Skeletal muscle satellite cell (primary cell): ENCODE data around the gene TAS1R3.
A peak's percentile ranks its signal among the peaks of the same experiment; 100 is the strongest.

Source experiments
- H3K27me3 ChIP-seq: 2 replicates; pipeline ENCODE4 v1.7.0; 2013; ENCODE audit warnings: low read length; ENCODE audit not compliant: control insufficient read depth, insufficient read depth
- H3K36me3 ChIP-seq: 2 replicates; pipeline ENCODE4 v1.7.0; 2013; ENCODE audit warnings: mild to moderate bottlenecking, control low read depth, low read length; ENCODE audit not compliant: insufficient read depth
- H3K4me1 ChIP-seq: 2 replicates; pipeline ENCODE4 v1.7.0; 2013; ENCODE audit warnings: low read length; ENCODE audit not compliant: control insufficient read depth, insufficient read depth
- H3K4me2 ChIP-seq: 2 replicates; pipeline ENCODE4 v1.7.0; 2013; ENCODE audit warnings: mild to moderate bottlenecking, low read length
- H3K4me3 ChIP-seq: 2 replicates; pipeline ENCODE4 v1.7.0; 2013; ENCODE audit warnings: low read length
- H3K9ac ChIP-seq: 2 replicates; pipeline ENCODE4 v1.7.0; 2013; ENCODE audit warnings: mild to moderate bottlenecking, low read depth, low read length, moderate library complexity
- H3K9me3 ChIP-seq: replicated peaks from 2 replicates; pipeline ENCODE4 v1.7.0; 2013; ENCODE audit warnings: mild to moderate bottlenecking, control low read depth, low read length

Gene TAS1R3

GRCh38 chr1:1340791-1341548 is 9.9 kb downstream of the TAS1R3 start:
- H3K4me1 ChIP-seq = peaks cover 25% of the 10 kb centered on the region
- H3K27me3 ChIP-seq = no peaks in the 10 kb centered on the region
- H3K4me3 ChIP-seq = no peak overlapping the region
- H3K4me2 ChIP-seq = no peak overlapping the region
- H3K9me3 ChIP-seq = no peaks in the 10 kb centered on the region
- H3K9ac ChIP-seq = no peak overlapping the region
- peaks cover 47% of the 10 kb centered on the region for H3K36me3 ChIP-seq

DNA sequence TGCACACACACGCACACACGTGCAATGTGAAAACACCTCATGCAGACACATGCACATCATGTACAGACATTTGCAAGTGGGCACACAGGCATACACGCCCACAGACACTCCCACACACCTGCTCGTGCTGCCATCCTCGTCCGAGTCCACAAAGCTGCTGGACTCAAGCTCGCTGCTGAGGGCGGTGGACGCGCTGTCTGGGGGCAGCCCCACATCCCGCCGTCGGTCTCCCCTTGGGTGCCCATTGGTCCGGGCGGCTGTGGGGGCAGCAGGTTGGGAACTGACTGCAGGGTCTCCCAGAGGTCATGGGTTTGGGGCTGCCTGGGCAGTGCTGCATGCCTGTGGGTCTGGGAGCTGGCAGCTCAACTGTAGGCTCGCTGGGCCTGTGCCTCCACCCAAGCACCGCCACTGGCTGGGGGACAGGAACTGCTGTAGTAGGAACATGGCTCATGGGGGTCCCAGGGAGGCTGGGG is 10.5 kb downstream of the TAS1R3 start:
- Histone ChIP-seq H3K27me3 (no peaks in the 10 kb centered on the region), H3K4me1 (peaks cover 31% of the 10 kb centered on the region), H3K4me2 (no peak overlapping the region), H3K4me3 (no peak overlapping the region), H3K36me3 (peaks cover 44% of the 10 kb centered on the region), H3K9me3 (no peaks in the 10 kb centered on the region), H3K9ac (no peak overlapping the region)

- Histone ChIP-seq H3K4me1 (peaks cover 36% of the 10 kb centered on the region), H3K4me3 (no peak overlapping the region), H3K9ac (no peak overlapping the region), H3K4me2 (no peak overlapping the region), H3K27me3 (no peaks in the 10 kb centered on the region), H3K9me3 (no peaks in the 10 kb centered on the region), H3K36me3 (peaks cover 40% of the 10 kb centered on the region)
Observed at GRCh38 chr1:1342061-1342562, 11.0 kb downstream of the TAS1R3 start.

DNA sequence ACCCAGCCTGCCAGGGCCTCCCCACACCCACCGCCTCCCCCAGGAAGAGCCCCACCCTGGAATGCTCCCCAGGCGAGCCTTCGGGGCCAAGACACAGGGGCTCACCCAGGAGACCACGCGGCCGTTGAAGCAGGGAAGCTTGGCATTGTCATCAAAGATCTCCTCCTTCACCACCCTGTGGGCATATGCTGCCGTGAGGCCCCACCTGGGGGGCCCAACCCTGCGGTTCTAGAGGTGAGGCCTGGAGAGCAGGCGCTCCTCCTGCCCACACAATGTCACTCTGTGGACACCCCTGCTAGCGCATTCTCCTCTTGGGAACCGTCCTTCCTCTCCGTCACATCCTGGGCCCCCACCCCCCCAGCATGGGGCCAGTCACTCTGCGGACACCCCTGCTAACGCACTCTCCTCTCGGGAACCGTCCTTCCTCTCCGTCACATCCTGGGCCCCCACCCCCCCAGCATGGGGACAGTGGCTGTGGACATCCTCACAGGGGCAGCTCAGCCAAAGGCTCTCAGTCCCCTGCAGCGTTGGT is 11.6 kb downstream of the TAS1R3 start:
- Histone ChIP-seq H3K9ac (no peak overlapping the region), H3K4me2 (no peak overlapping the region), H3K27me3 (no peaks in the 10 kb centered on the region), H3K4me1 (peaks cover 40% of the 10 kb centered on the region), H3K4me3 (no peak overlapping the region), H3K9me3 (no peaks in the 10 kb centered on the region), H3K36me3 (peaks cover 38% of the 10 kb centered on the region)

GRCh38 chr1:1343811-1344421 is 12.8 kb downstream of the TAS1R3 start:
- no peaks in the 10 kb centered on the region for H3K9me3 ChIP-seq
- H3K4me1 ChIP-seq = peaks cover 40% of the 10 kb centered on the region
- H3K9ac ChIP-seq = peak overlapping the region; percentile 81
- H3K4me3 ChIP-seq = peak overlapping the region; percentile 79
- no peaks in the 10 kb centered on the region for H3K27me3 ChIP-seq
- H3K4me2 ChIP-seq = peak overlapping the region; percentile 87
- peaks cover 30% of the 10 kb centered on the region for H3K36me3 ChIP-seq

- Histone ChIP-seq H3K9me3 (no peaks in the 10 kb centered on the region), H3K36me3 (peaks cover 24% of the 10 kb centered on the region), H3K27me3 (no peaks in the 10 kb centered on the region), H3K4me2 (peak overlapping the region; percentile 87), H3K4me1 (peaks cover 40% of the 10 kb centered on the region), H3K9ac (peak overlapping the region; percentile 81), H3K4me3 (peak overlapping the region; percentile 79)
Observed at GRCh38 chr1:1344655-1345361, 13.7 kb downstream of the TAS1R3 start.

GRCh38 chr1:1345384-1345783 is 14.3 kb downstream of the TAS1R3 start:
- Histone ChIP-seq H3K9ac (peak overlapping the region; percentile 81), H3K4me1 (peaks cover 40% of the 10 kb centered on the region), H3K4me2 (peak overlapping the region; percentile 87), H3K9me3 (no peaks in the 10 kb centered on the region), H3K4me3 (peak overlapping the region; percentile 79), H3K36me3 (peaks cover 20% of the 10 kb centered on the region), H3K27me3 (no peaks in the 10 kb centered on the region)

DNA sequence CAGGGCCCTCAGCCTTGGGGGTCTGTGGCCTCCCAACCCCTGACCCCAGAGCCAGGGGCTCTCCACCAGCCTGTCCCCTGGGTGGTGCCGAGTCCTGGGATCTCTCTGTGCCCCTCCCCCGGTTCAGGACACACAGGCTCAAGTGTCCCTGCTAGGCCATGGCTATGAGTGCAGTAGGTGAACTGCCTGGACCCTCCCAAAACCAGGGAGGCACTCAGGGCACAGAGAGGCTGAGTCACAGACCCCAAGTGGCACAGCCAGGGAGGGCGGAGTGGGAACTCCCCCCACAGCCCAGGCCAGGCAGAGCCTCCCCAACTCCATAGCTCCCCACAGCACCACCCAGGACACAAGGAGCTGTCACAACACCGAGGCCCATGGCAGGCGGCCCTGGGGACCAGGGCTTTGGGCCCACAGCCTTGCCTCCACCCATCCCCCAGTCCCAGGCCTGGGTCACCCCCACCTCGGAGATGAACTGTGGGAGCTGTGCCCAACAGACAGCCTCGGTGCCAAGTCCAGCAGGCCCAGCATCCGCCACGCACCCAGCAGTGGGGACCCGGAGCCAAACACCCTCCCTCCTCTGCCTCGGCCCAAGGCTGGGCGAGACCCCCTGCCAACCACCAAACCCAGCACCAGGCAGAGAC is 14.9 kb downstream of the TAS1R3 start:
- Histone ChIP-seq H3K4me1 (peaks cover 40% of the 10 kb centered on the region), H3K27me3 (no peaks in the 10 kb centered on the region), H3K9me3 (no peaks in the 10 kb centered on the region), H3K9ac (peak overlapping the region; percentile 81), H3K4me2 (peak overlapping the region; percentile 87), H3K4me3 (peak overlapping the region; percentile 79), H3K36me3 (peaks cover 14% of the 10 kb centered on the region)

GRCh38 chr1:1346501-1346890 is 15.4 kb downstream of the TAS1R3 start:
- H3K9me3 ChIP-seq = no peaks in the 10 kb centered on the region
- peaks cover 42% of the 10 kb centered on the region for H3K4me1 ChIP-seq
- peaks cover 9% of the 10 kb centered on the region for H3K36me3 ChIP-seq
- H3K4me2 ChIP-seq = peak overlapping the region; percentile 87
- peak overlapping the region; percentile 81 for H3K9ac ChIP-seq
- H3K27me3 ChIP-seq = no peaks in the 10 kb centered on the region
- H3K4me3 ChIP-seq = peak overlapping the region; percentile 79

DNA sequence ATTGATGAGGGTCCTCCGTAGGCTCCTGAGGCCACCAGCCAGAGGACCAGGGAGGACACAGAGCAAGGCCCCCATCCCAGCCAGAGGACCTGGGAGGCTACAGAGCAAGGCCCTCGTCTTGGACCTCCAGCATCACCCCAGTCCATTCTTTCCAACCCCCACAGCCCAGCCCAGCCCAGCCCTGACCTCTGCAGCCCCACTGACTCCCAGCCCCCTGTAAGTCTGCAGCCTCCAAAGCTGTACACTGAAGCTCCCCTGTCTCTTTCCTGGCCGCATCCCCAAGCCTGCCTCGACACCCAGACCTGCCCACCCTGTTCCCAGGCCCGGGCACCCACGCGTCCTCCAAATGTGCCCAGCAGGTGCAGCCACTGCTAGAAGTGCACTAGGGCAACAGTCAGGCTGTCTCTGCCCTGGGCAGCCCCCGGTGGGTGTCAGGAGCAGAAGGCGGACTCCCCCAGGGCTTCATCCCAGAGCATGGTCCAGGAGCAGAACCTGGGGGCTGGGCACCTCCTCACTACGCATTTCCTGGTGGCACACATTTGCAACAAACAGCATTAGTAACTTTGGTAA is 16.0 kb downstream of the TAS1R3 start:
- Histone ChIP-seq H3K4me1 (peaks cover 48% of the 10 kb centered on the region), H3K27me3 (no peaks in the 10 kb centered on the region), H3K4me2 (peak overlapping the region; percentile 87), H3K4me3 (peak overlapping the region; percentile 79), H3K36me3 (peaks cover 9% of the 10 kb centered on the region), H3K9me3 (no peaks in the 10 kb centered on the region), H3K9ac (peak overlapping the region; percentile 81)
